GM18951 (cell line): Measurements from ENCODE around the gene TIMM29.

ENCODE experiments used
- POLR2A ChIP-seq: IDR thresholded peaks from 4 replicates; pipeline ENCODE4 v1.6.1; 2011; ENCODE audit warnings: mild to moderate bottlenecking; ENCODE audit not compliant: insufficient read length, insufficient read depth; ENCODE audit errors: extremely low read depth
- in situ Hi-C: fragments of 300-500 bp; cut with MboI; formaldehyde crosslinking; loops from one replicate; pipeline ENCODE4 v1.12.0; 2022; ENCODE audit warnings: low sequenced_read_pairs, mixed read lengths, inconsistent platforms; ENCODE audit not compliant: unreplicated experiment

Gene TIMM29

GRCh38 chr19:10895920-10896319, 32.7 kb upstream of the TIMM29 start:
- in situ Hi-C loops = no loop called here
- no peak for TF ChIP-seq POLR2A

GRCh38 chr19:10896851-10897526, 31.6 kb upstream of the TIMM29 start:
- no peak for TF ChIP-seq POLR2A
- in situ Hi-C loops = no loop called here

DNA sequence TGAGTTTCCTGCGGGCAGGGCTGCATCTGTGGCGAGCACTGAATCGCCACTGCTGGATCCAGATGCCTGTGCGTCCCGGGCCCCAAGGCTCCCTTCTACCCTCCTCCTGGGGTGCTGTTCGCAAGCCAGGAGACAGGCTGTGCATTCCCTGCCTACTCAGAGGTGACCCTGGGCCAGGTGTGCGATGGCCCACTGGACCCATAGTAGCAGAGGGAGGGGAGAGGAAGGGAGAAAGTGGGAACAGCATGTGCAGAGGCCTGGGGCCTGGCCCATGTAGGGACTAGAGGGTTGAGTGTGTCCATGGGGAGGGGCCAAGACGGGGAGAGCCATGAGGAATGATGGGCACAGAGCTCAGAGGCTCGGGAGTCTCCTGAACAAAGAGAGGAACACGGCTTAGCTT, 30.0 kb upstream of the TIMM29 start:
- in situ Hi-C loops = no loop called here
- TF ChIP-seq POLR2A = no peak

DNA sequence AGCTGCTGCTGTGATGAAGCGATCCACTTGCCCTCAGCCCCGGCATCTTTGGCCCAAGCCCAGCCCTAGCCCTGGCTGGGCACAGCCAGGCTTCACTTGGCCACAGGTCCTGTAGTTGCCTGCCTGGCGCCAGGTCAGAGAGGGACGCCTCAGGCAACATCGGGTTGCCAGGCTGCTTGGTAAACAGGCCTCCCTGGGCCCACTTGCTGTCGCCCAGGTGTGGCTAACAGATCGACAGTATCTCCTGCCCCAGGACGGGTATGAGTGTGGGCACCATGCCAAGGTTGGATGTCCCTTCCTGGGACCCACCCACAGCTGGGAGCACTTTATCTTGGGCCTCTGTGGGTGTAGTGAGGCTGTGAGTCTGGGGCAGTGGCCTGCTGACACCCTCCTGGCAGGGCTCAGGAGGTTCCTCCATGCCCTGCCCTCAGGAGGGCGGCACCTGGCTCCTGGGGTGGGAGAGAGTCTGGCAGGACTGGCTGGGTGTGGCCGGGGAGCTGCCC, 29.4 kb upstream of the TIMM29 start:
- in situ Hi-C loops = no loop called here
- no peak for TF ChIP-seq POLR2A

- no peak for TF ChIP-seq POLR2A
- in situ Hi-C loops = no loop called here
These were observed 20.7 kb upstream of the TIMM29 start for GRCh38 chr19:10907925-10908324.

DNA sequence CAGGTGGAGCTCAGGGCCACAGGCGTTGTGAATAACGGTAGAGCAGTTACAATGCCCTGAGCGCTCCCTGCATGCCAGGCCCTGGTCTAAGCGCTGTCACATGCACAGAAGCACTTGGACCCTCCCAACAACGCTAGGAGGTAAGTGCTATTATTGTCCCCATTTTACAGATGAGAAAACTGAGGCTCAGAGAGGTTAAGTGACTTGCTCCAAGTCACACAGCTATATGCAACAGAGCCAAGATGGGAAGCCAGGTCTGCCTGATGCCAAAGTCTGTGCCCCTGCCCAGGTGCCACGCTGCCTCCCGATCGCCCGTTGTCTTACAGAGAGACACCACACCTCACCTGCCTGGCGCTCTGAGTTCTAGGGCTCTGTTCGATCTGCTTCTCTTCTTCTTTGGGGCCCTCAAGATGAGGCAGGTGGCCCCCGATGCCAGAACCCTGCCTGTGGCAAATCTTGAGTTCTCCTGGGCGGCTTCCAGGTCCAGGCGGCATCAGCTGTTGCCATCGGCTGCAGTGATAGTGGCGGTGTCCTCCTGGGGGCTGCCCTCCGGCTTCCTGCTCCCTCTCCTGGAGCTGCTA, 20.1 kb upstream of the TIMM29 start:
- in situ Hi-C loops = no loop called here
- no peak for TF ChIP-seq POLR2A

DNA sequence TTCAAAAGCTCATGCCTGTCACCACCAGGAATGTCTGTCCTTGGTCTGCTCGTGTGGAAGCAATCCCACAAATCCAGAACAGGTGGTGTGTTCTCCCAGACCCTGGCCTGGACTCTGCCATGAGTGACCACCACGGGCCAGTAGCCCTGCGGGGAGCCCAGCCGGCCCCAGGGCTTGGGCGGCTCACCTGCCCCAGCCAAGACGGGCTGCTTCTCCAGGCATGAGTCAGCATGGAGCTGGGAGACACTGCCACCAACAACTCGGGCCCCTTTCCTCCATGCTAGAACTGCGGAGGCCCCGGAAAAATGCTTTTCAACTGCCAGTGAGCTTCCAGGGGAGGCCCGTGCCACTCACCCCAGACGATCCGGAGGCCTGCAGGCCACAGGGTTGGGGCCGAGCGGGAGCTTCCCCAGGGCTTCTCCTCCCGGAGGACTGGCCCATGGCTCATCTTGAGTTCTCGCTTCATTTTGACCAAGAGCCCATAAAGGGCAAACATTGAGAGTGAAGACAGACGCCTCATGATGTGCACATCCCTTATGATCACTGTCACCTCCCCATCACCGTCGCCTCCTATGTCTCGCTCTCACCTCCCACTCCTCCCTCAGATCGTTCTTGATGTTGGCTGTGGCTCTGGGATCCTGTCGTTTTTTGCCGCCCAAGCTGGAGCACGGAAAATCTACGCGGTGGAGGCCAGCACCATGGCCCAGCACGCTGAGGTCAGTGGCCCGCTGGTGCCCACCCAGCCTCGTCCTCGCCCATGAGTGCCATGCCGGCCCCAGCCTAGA, 16.8 kb upstream of the TIMM29 start:
- no peak for TF ChIP-seq POLR2A

GRCh38 chr19:10912619-10913018, 16.0 kb upstream of the TIMM29 start:
- in situ Hi-C loops = no loop called here

More for the DNA sequence above, 16.8 kb upstream of the TIMM29 start:
- in situ Hi-C loops = no loop called here

GRCh38 chr19:10913716-10914340, 14.8 kb upstream of the TIMM29 start:
- in situ Hi-C loops = no loop called here
- TF ChIP-seq POLR2A = no peak

More at GRCh38 chr19:10912619-10913018, 16.0 kb upstream of the TIMM29 start:
- TF ChIP-seq POLR2A = no peak

- no peak for TF ChIP-seq POLR2A
- in situ Hi-C loops = no loop called here
These were observed 13.2 kb upstream of the TIMM29 start for GRCh38 chr19:10915130-10916091.

GRCh38 chr19:10916602-10917001, 12.0 kb upstream of the TIMM29 start:
- no peak for TF ChIP-seq POLR2A
- in situ Hi-C loops = no loop called here

DNA sequence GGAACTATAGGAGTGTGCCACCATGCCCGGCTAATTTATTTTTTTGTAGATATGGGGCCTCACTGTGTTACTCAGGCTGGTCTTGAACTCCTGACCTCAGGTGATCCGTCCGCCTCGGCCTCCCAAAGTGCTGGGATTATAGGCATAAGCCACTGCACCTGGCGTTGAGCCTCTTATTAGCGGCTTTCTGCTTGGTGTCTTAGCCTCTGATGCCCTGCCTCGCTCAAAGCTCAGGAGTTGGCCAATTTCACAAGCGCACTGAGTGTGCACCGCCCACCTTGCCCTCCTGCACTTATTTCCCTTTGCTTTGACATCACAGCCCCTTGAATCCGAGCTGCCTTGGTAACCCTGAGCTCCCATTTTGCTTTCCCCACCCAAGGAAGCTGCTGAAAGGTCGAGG, 10.3 kb upstream of the TIMM29 start:
- in situ Hi-C loops = no loop called here
- TF ChIP-seq POLR2A = no peak
